A673 (cell line): ENCODE results near the gene CCDC148.

Source experiments
- EZH2 ChIP-seq: fragments of 200-600 bp; sonication (generic); IDR thresholded peaks from 2 replicates; pipeline ENCODE4 v1.6.1; 2017; ENCODE audit warnings: borderline replicate concordance, low read depth, mild to moderate bottlenecking, mixed read lengths, antibody characterized with exemption, low read length; ENCODE audit not compliant: poor library complexity, severe bottlenecking
- TF ChIP-seq, protein P1 (sequence below): fragments of 300-800, 200-600 bp; sonication (generic); conservative IDR thresholded peaks from 2 replicates; pipeline ENCODE4 v1.5.1; 2017; ENCODE audit warnings: low read depth, mild to moderate bottlenecking, antibody characterized with exemption, low read length, moderate library complexity, mixed read lengths

DNA sequence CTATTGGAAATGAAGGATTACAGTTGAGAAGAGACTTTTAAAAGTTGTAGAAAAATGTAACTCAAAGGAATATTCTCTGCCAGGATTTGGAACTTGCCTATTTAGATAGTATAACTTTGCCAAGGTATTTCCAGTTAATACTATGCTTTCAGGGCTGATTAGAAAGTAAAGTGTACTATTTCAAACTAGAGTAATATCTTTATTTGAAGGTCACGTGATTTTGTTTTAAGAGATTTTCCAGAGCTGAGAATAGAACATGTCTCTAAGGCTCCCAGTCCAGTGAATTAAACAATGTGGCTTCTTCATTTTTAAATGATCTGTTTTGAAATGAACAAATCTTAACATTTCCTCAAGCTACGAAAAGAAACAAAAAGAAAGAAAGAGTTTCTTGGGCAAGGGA is 53.9 kb downstream of the CCDC148 start:
- TF ChIP-seq, protein P1, sequence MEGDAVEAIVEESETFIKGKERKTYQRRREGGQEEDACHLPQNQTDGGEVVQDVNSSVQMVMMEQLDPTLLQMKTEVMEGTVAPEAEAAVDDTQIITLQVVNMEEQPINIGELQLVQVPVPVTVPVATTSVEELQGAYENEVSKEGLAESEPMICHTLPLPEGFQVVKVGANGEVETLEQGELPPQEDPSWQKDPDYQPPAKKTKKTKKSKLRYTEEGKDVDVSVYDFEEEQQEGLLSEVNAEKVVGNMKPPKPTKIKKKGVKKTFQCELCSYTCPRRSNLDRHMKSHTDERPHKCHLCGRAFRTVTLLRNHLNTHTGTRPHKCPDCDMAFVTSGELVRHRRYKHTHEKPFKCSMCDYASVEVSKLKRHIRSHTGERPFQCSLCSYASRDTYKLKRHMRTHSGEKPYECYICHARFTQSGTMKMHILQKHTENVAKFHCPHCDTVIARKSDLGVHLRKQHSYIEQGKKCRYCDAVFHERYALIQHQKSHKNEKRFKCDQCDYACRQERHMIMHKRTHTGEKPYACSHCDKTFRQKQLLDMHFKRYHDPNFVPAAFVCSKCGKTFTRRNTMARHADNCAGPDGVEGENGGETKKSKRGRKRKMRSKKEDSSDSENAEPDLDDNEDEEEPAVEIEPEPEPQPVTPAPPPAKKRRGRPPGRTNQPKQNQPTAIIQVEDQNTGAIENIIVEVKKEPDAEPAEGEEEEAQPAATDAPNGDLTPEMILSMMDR: no peak
- TF ChIP-seq EZH2: no peak
